ENCODE data around the gene KL.

Gene KL

GRCh38 chr13:33016414-33017322 is at the start of gene KL:
Gene KL (plus strand): TSS chr13:33016423. CDS start chr13:33016441, 18 bp downstream.
- DNase-seq, result no peak
- Histone ChIP-seq H4K20me1 (ENCODE audit: insufficient read depth, low read length) (no peaks in the 10 kb centered on the region), H3K9me3 (ENCODE audit: insufficient read depth, low read length, severe bottlenecking) (peaks cover 3% of the 10 kb centered on the region), H3K4me1 (ENCODE audit: insufficient read depth, low read length) (no peaks in the 10 kb centered on the region), H2AFZ (ENCODE audit: low read depth, low read length) (no peak within 1 kb of the TSS), H3K27me3 (ENCODE audit: insufficient read depth, low read length, poor library complexity) (no peaks in the 10 kb centered on the region), H3K4me3 (ENCODE audit: low read depth in 1 of 2, low read length in 2 of 2) (no peak within 1 kb of the TSS), H3K4me2 (ENCODE audit: insufficient read depth, low read length) (no peak within 1 kb of the TSS), H3K79me2 (ENCODE audit: insufficient read depth, low read length) (no peaks in the 10 kb centered on the region), H3K27ac (ENCODE audit: low read length) (no peak within 1 kb of the TSS), H3K9ac (ENCODE audit: low read depth, low read length) (no peak within 1 kb of the TSS), H3K36me3 (ENCODE audit: insufficient read depth, low read length) (no peaks in the 10 kb centered on the region)
- no peak for TF ChIP-seq CTCF (IDR thresholded peaks at IDR 0.05; ENCODE audit: borderline replicate concordance, extremely low read depth, low read length, poor library complexity, severe bottlenecking)
- no peak for TF ChIP-seq EZH2 (IDR thresholded peaks at IDR 0.05; ENCODE audit: borderline replicate concordance, low read depth, low read length, severe bottlenecking)
- no peak for ATAC-seq (ENCODE audit: insufficient read depth, low read depth)

GRCh38 chr13:32967584-32968182 is 48.5 kb upstream of the KL start:
- Histone ChIP-seq H3K27me3 (ENCODE audit: insufficient read depth, low read length, poor library complexity) (peaks cover 4% of the 10 kb centered on the region), H3K27ac (ENCODE audit: low read length) (no peak overlapping the region), H3K9ac (ENCODE audit: low read depth, low read length) (no peak overlapping the region), H3K9me3 (ENCODE audit: insufficient read depth, low read length, severe bottlenecking) (no peaks in the 10 kb centered on the region), H3K79me2 (ENCODE audit: insufficient read depth, low read length) (no peaks in the 10 kb centered on the region), H3K4me1 (ENCODE audit: insufficient read depth, low read length) (no peaks in the 10 kb centered on the region), H3K36me3 (ENCODE audit: insufficient read depth, low read length) (no peaks in the 10 kb centered on the region), H2AFZ (ENCODE audit: low read depth, low read length) (no peak overlapping the region), H3K4me3 (ENCODE audit: low read depth in 1 of 2, low read length in 2 of 2) (no peak overlapping the region), H3K4me2 (ENCODE audit: insufficient read depth, low read length) (no peak overlapping the region), H4K20me1 (ENCODE audit: insufficient read depth, low read length) (no peaks in the 10 kb centered on the region)
- no peak for DNase-seq
- ATAC-seq (ENCODE audit: insufficient read depth, low read depth), result no peak
- no peak for TF ChIP-seq CTCF (IDR thresholded peaks at IDR 0.05; ENCODE audit: borderline replicate concordance, extremely low read depth, low read length, poor library complexity, severe bottlenecking)
- TF ChIP-seq EZH2 (IDR thresholded peaks at IDR 0.05; ENCODE audit: borderline replicate concordance, low read depth, low read length, severe bottlenecking), result no peak

- Histone ChIP-seq H3K4me3 (ENCODE audit: low read depth in 1 of 2, low read length in 2 of 2) (no peak overlapping the region), H3K79me2 (ENCODE audit: insufficient read depth, low read length) (no peaks in the 10 kb centered on the region), H3K4me2 (ENCODE audit: insufficient read depth, low read length) (no peak overlapping the region), H3K27ac (ENCODE audit: low read length) (no peak overlapping the region), H3K9me3 (ENCODE audit: insufficient read depth, low read length, severe bottlenecking) (no peaks in the 10 kb centered on the region), H3K9ac (ENCODE audit: low read depth, low read length) (no peak overlapping the region), H2AFZ (ENCODE audit: low read depth, low read length) (no peak overlapping the region), H3K4me1 (ENCODE audit: insufficient read depth, low read length) (no peaks in the 10 kb centered on the region), H3K36me3 (ENCODE audit: insufficient read depth, low read length) (no peaks in the 10 kb centered on the region), H3K27me3 (ENCODE audit: insufficient read depth, low read length, poor library complexity) (peaks cover 4% of the 10 kb centered on the region), H4K20me1 (ENCODE audit: insufficient read depth, low read length) (no peaks in the 10 kb centered on the region)
- ATAC-seq (ENCODE audit: insufficient read depth, low read depth) (no peak), DNase-seq (no peak)
- TF ChIP-seq EZH2 (IDR thresholded peaks at IDR 0.05; ENCODE audit: borderline replicate concordance, low read depth, low read length, severe bottlenecking) (no peak), CTCF (IDR thresholded peaks at IDR 0.05; ENCODE audit: borderline replicate concordance, extremely low read depth, low read length, poor library complexity, severe bottlenecking) (no peak)
Measured at GRCh38 chr13:32968316-32968715, 47.9 kb upstream of the KL start.
